ENCODE results near the gene CSPG4. TPM values are rescaled to one million over a fixed set of nuclear protein-coding genes. Genes with fewer than 3 reads are reported as not detected.

The CSPG4 gene
- total and polyA plus RNA-seq, 2 donors (not counting 3 experiments of a cell fraction or from before 2014, with no cell fraction given): not detected

- H3K4me3 ChIP-seq (replicated peaks in 1 of 3; ENCODE audit: insufficient read depth in 1 of 3, low read depth in 1 of 3, low read length in 3 of 3): no peak overlapping the region
- no peaks in the 10 kb centered on the region for H3K9me1 ChIP-seq (replicated peaks; ENCODE audit: control insufficient read depth, extremely low read depth, insufficient read depth, low read length)
- POLR2A ChIA-PET: no interaction called here
- no peaks in the 10 kb centered on the region for H3K79me2 ChIP-seq (ENCODE audit: control insufficient read depth, insufficient read depth, low read length)
- no TSS peak for BruUV-seq (replicated peaks)
- peaks cover 30 to 40% of the 10 kb centered on the region in 2 experiments for H3K27me3 ChIP-seq (ENCODE audit: control insufficient read depth in 2 of 2, insufficient read depth in 2 of 2, low read length in 2 of 2)
- no peak overlapping the region for H2AFZ ChIP-seq (ENCODE audit: low read depth, low read length)
- CTCF ChIA-PET: no interaction called here
- no peaks in the 10 kb centered on the region for H3K9me3 ChIP-seq (replicated peaks; ENCODE audit: control insufficient read depth, insufficient read depth, low read length)
- H3K36me3 ChIP-seq (ENCODE audit: control insufficient read depth in 2 of 2, extremely low read depth in 1 of 2, insufficient read depth in 2 of 2, low read length in 2 of 2): no peaks in the 10 kb centered on the region
- H3K4me1 ChIP-seq (ENCODE audit: control insufficient read depth, extremely low read depth, insufficient read depth, low read length): peaks cover 16% of the 10 kb centered on the region
- intact Hi-C loops (cut with micrococcal nuclease): no loop called here
- H4K20me1 ChIP-seq (replicated peaks; ENCODE audit: control insufficient read depth, extremely low read depth, insufficient read depth, low read length): no peaks in the 10 kb centered on the region
- no peak overlapping the region for H3K4me2 ChIP-seq (ENCODE audit: insufficient read depth, low read length)
- DNase-seq (ENCODE audit: low read depth, low spot score) (no peak), FAIRE-seq (peak; percentile 67)
- TF ChIP-seq GATA2 (IDR thresholded peaks at IDR 0.05; ENCODE audit: insufficient read depth, insufficient read length, low read depth, low read length): no peak
- no peak for TF ChIP-seq FOS (IDR thresholded peaks at IDR 0.05; ENCODE audit: borderline replicate concordance, insufficient read depth, low read length)
- TF ChIP-seq CTCF (IDR thresholded peaks at IDR 0.05; ENCODE audit: extremely low read depth in 1 of 2, insufficient read depth in 1 of 2, low read depth in 1 of 2, low read length in 2 of 2): no peak
- no peak for TF ChIP-seq MAX (IDR thresholded peaks at IDR 0.05; ENCODE audit: insufficient read depth, insufficient read length)
- TF ChIP-seq MYC (IDR thresholded peaks at IDR 0.05; ENCODE audit: low read depth, low read length): no peak
- no peak for TF ChIP-seq POLR2A (IDR thresholded peaks at IDR 0.05; ENCODE audit: low read depth, low read length)
- TF ChIP-seq POLR2AphosphoS5 (IDR thresholded peaks at IDR 0.05; ENCODE audit: insufficient read depth, low read depth, low read length): no peak
- no peak for TF ChIP-seq EZH2 (IDR thresholded peaks at IDR 0.05; ENCODE audit: borderline replicate concordance, low read depth, low read length, severe bottlenecking)
- TF ChIP-seq JUN (IDR thresholded peaks at IDR 0.05; ENCODE audit: borderline replicate concordance, insufficient read depth, insufficient read length, low read depth): no peak
- H3K9ac ChIP-seq (replicated peaks; ENCODE audit: extremely low read depth, insufficient read depth, low read length): no peak overlapping the region
- no peak overlapping the region for H3K27ac ChIP-seq (ENCODE audit: insufficient read depth, low read depth, low read length)
- dilution Hi-C loops (cut with MboI; ENCODE audit: extremely low pct_ligation_motif_present, low sequenced_read_pairs): no loop called here
Observed at GRCh38 chr15:75697523-75697922, 15.1 kb downstream of the CSPG4 start.
